HCT116 (cell line): ENCODE measurements around the gene RNF113B. TPM values are rescaled to one million over a fixed set of nuclear protein-coding genes. Genes with fewer than 3 reads are reported as not detected.

Experiments
- ATAC-seq: fragments of 200-7000 bp; cut with Tn5 transposase; 2 replicates; pipeline ENCODE4 v1.9.1; 2020; ENCODE audit warnings: mild to moderate bottlenecking, moderate library complexity
- BruUV-seq: library from RNA; stranded (reverse); fragments of 400-500 nt; replicated peaks from 2 replicates; lab custom pipeline; 2021; lab: Mats Ljungman, UMichigan
- CTCF ChIA-PET: fragments of 300-600 bp; sonication (Branson Sonifier 250); formaldehyde crosslinking; loops from one replicate; lab custom pipeline; 2021; ENCODE audit warnings: antibody characterized with exemption; lab: Charles Lee
- POLR2A ChIA-PET: fragments of 300-600, 350-600 bp; sonication (Branson Sonifier 250); formaldehyde crosslinking; loops from one replicate; lab custom pipeline; 2021; ENCODE audit warnings: antibody characterized with exemption; lab: Charles Lee
- RAD21 ChIA-PET, 2 experiments: fragments of 300-600 bp; sonication (Branson Sonifier 250); formaldehyde crosslinking; loops; one replicate each; lab custom pipeline; 2023; ENCODE audit warnings: low total read pairs in 2 of 2; ENCODE audit not compliant: uncharacterized antibody in 2 of 2, unreplicated experiment in 2 of 2, low non-redundant PET in 1 of 2; lab: Charles Lee
- DNase-seq: peaks from one replicate; pipeline ENCODE4 v3.0.0-alpha.2; 2010; ENCODE audit warnings: low read depth, low spot score
- H2AFZ ChIP-seq: fragments of 200-600 bp; shearing (Covaris generic), sonication (generic); 2 replicates; pipeline ENCODE4 v1.6.1; 2017; ENCODE audit warnings: low read depth, mixed run types, mixed read lengths, antibody characterized with exemption, low read length; ENCODE audit not compliant: poor library complexity, severe bottlenecking
- H3K27ac ChIP-seq: 2 replicates; pipeline ENCODE4 v1.5.1; 2012; ENCODE audit warnings: low read depth, low read length
- H3K27me3 ChIP-seq: fragments of 200-600 bp; sonication (generic); 2 replicates; pipeline ENCODE4 v1.6.1; 2016; ENCODE audit warnings: mixed run types, low read length, mixed read lengths; ENCODE audit not compliant: insufficient read depth
- H3K36me3 ChIP-seq, 2 experiments: fragments of 200-500 bp in 1 of 2; fragments of 200-600 bp in 1 of 2; sonication (Bioruptor generic) in 1 of 2; sonication (generic) in 1 of 2; 2 replicates each; pipeline versions ENCODE4 v1.5.1 to v1.6.1; 2014 to 2016; ENCODE audit warnings: low read length in 2 of 2, inconsistent platforms in 1 of 2, mixed read lengths in 1 of 2, mixed run types in 1 of 2; ENCODE audit not compliant: insufficient read depth in 2 of 2, control insufficient read depth in 1 of 2
- H3K4me1 ChIP-seq, 2 experiments: fragments of 200-600 bp in 1 of 2; sonication (generic) in 1 of 2; 2 replicates each; pipeline versions ENCODE4 v1.5.1 to v1.6.1; 2012 to 2017; ENCODE audit warnings: low read length in 2 of 2, inconsistent platforms in 1 of 2, mild to moderate bottlenecking in 1 of 2, mixed read lengths in 1 of 2, mixed run types in 1 of 2, moderate library complexity in 1 of 2; ENCODE audit not compliant: insufficient read depth in 2 of 2, control insufficient read depth in 1 of 2
- H3K4me2 ChIP-seq: fragments of 200-600 bp; sonication (generic); 2 replicates; pipeline ENCODE4 v1.6.1; 2017; ENCODE audit warnings: mixed run types, low read length, mixed read lengths
- H3K4me3 ChIP-seq, 2 experiments: fragments of 200-600 bp in 1 of 2; sonication (generic) in 1 of 2; replicated peaks in 1 of 2; 2 replicates each; pipeline ENCODE4 v1.5.1; 2011 to 2016; ENCODE audit warnings: low read length in 2 of 2, control low read depth in 1 of 2, low read depth in 1 of 2, mild to moderate bottlenecking in 1 of 2, mixed read lengths in 1 of 2, mixed run types in 1 of 2
- H3K79me2 ChIP-seq: fragments of 200-600 bp; sonication (generic); 2 replicates; pipeline ENCODE4 v1.6.1; 2017; ENCODE audit warnings: mild to moderate bottlenecking, mixed run types, low read length, moderate library complexity, mixed read lengths; ENCODE audit not compliant: insufficient read depth
- H3K9ac ChIP-seq: fragments of 200-600 bp; sonication (generic); 2 replicates; pipeline ENCODE4 v1.6.1; 2016; ENCODE audit warnings: low read length, mixed read lengths
- H3K9me2 ChIP-seq: fragments of 200-600 bp; sonication (generic), shearing (Covaris generic); 2 replicates; pipeline ENCODE4 v1.6.1; 2017; ENCODE audit warnings: mixed run types, mild to moderate bottlenecking, moderate library complexity; ENCODE audit not compliant: insufficient read depth
- H3K9me3 ChIP-seq, 2 experiments: fragments of 200-500 bp in 1 of 2; fragments of 200-600 bp in 1 of 2; sonication (Bioruptor generic) in 1 of 2; sonication (generic) in 1 of 2; 2 replicates each; pipeline ENCODE4 v1.6.1; 2014 to 2017; ENCODE audit warnings: low read length in 2 of 2, mixed read lengths in 2 of 2, inconsistent platforms in 1 of 2, low read depth in 1 of 2, mild to moderate bottlenecking in 1 of 2, mixed run types in 1 of 2, moderate library complexity in 1 of 2; ENCODE audit not compliant: control insufficient read depth in 1 of 2, insufficient read depth in 1 of 2
- H4K20me1 ChIP-seq: fragments of 200-600 bp; sonication (generic), shearing (Covaris generic); 2 replicates; pipeline ENCODE4 v1.6.1; 2017; ENCODE audit warnings: mixed run types, mild to moderate bottlenecking, moderate library complexity; ENCODE audit not compliant: insufficient read depth
- CBX3 ChIP-seq: IDR thresholded peaks from 2 replicates; pipeline ENCODE4 v1.6.1; 2012; ENCODE audit warnings: low read depth
- CEBPB ChIP-seq: IDR thresholded peaks from 2 replicates; pipeline ENCODE4 v1.6.1; 2012; ENCODE audit warnings: low read depth
- CTCF ChIP-seq, 3 experiments: fragments of 200-600 bp in 1 of 3; sonication (generic) in 1 of 3; IDR thresholded peaks in 2 of 3; conservative IDR thresholded peaks in 1 of 3; 2 replicates each; pipeline ENCODE4 v1.5.1; 2012 to 2017; ENCODE audit warnings: low read depth in 2 of 3, low read length in 2 of 3, antibody characterized with exemption in 1 of 3, borderline replicate concordance in 1 of 3, control low read depth in 1 of 3, mild to moderate bottlenecking in 1 of 3, mixed read lengths in 1 of 3, mixed run types in 1 of 3, moderate library complexity in 1 of 3; ENCODE audit not compliant: insufficient read depth in 1 of 3
- EGR1 ChIP-seq: IDR thresholded peaks from 2 replicates; pipeline ENCODE4 v1.6.1; 2012; ENCODE audit warnings: low read depth
- ELF1 ChIP-seq: IDR thresholded peaks from 2 replicates; pipeline ENCODE4 v1.6.1; 2012; ENCODE audit warnings: low read depth, borderline replicate concordance
- EZH2 ChIP-seq: fragments of 200-600 bp; sonication (generic); IDR thresholded peaks from 2 replicates; pipeline ENCODE4 v1.6.1; 2017; ENCODE audit warnings: antibody characterized with exemption, mixed run types
- EZH2phosphoT487 ChIP-seq: fragments of 200-600 bp; IDR thresholded peaks from 2 replicates; pipeline ENCODE4 v1.6.1; 2018; ENCODE audit warnings: antibody characterized with exemption, borderline replicate concordance
- JUND ChIP-seq: IDR thresholded peaks from 2 replicates; pipeline ENCODE4 v1.6.1; 2012
- POLR2A ChIP-seq: IDR thresholded peaks from 2 replicates; pipeline ENCODE4 v1.7.0; 2011; ENCODE audit warnings: borderline replicate concordance; ENCODE audit not compliant: insufficient read depth, insufficient read length; ENCODE audit errors: extremely low read depth
- POLR2AphosphoS5 ChIP-seq: IDR thresholded peaks from 2 replicates; pipeline ENCODE4 v1.6.1; 2011; ENCODE audit warnings: mild to moderate bottlenecking, low read depth, low read length, moderate library complexity
- REST ChIP-seq: IDR thresholded peaks from 2 replicates; pipeline ENCODE4 v1.6.1; 2012; ENCODE audit warnings: low read depth
- ZBTB33 ChIP-seq: IDR thresholded peaks from 2 replicates; pipeline ENCODE4 v1.6.1; 2011; ENCODE audit warnings: mild to moderate bottlenecking, low read length, moderate library complexity; ENCODE audit not compliant: insufficient replicate concordance; ENCODE audit errors: extremely low read depth
- intact Hi-C: fragments of 100-400 bp; cut with micrococcal nuclease; formaldehyde crosslinking; loops from 2 replicates; pipeline ENCODE4 v1.10.0; 2022
- total RNA-seq: library from RNA; stranded (reverse); gene quantifications from one replicate; pipeline ENCODE4 v1.2.1, GENCODE V29; 2021; ENCODE audit not compliant: unreplicated experiment

RNF113B gene
- total RNA-seq, 1 experiment from 2014 or later: not detected

DNA sequence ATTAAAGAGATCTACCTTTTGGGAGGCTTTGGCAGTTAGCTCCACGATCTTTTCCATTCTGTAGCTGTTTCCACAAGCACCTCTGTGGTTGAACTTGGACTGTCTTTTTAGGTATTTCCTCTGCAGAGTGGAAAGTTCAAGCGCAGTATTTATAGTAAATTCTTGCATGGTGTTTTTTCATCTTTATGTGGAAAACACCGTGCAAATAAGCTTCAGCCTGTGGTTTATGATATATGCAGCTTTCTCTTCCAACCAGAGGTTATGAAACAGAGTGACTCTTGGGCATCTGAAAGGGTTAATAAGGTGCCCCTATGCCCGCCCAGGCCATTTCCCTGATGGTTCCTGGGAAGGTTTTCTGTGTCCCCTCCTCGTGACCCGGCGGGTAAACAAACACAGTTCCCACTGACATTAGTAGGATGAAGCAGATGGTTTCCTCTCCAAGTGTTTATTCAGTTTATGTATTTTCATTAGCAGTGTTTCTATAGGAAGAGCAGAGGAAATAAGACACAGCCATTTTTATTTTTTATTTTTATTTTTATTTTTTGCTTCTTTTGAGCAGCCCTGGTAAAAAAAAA, 39.7 kb upstream of the RNF113B start:
- POLR2A ChIA-PET: no interaction called here
- intact Hi-C loops: no loop called here

GRCh38 chr13:98216135-98216565, 39.1 kb upstream of the RNF113B start:
- POLR2A ChIA-PET: no interaction called here
- peaks cover 0 to 2% of the 10 kb centered on the region in 2 experiments; a peak in 1 of 4 replicates for H3K9me3 ChIP-seq
- intact Hi-C loops: no loop called here
- H2AFZ ChIP-seq: no peak overlapping the region
- no TSS peak for BruUV-seq
- RAD21 ChIA-PET: no interaction called here
- peak overlapping the region; percentile 52 for H3K4me2 ChIP-seq
- DNase-seq: peak; percentile 33
- H3K9ac ChIP-seq: no peak overlapping the region
- peak overlapping the region; percentile 29 for H3K27ac ChIP-seq
- H4K20me1 ChIP-seq: no peaks in the 10 kb centered on the region
- no peak overlapping the region; a peak in 1 of 4 replicates for H3K4me3 ChIP-seq
- H3K9me2 ChIP-seq: no peaks in the 10 kb centered on the region
- ATAC-seq: peak; percentile 71
- H3K79me2 ChIP-seq: no peaks in the 10 kb centered on the region
- H3K36me3 ChIP-seq: no peaks in the 10 kb centered on the region
- peaks cover 27 to 30% of the 10 kb centered on the region in 2 experiments for H3K4me1 ChIP-seq
- CTCF ChIA-PET: no interaction called here
- no peaks in the 10 kb centered on the region for H3K27me3 ChIP-seq
- no peak for TF ChIP-seq CEBPB
- TF ChIP-seq ELF1: no peak
- peak; percentile 54 for TF ChIP-seq JUND
- no peak for TF ChIP-seq ZBTB33
- peak; percentile 58; the same call in 1 of the 2 replicates for TF ChIP-seq CBX3
- TF ChIP-seq EZH2phosphoT487: no peak
- no peak for TF ChIP-seq POLR2A
- TF ChIP-seq CTCF (IDR thresholded peaks at IDR 0.05 in 2 of 3, conservative IDR thresholded peaks at IDR 0.05 in 1 of 3; ENCODE audit: borderline replicate concordance in 1 of 3, insufficient read depth in 1 of 3, low read depth in 2 of 3, low read length in 2 of 3): no peak
- TF ChIP-seq REST: no peak
- no peak for TF ChIP-seq EGR1
- TF ChIP-seq POLR2AphosphoS5: no peak

More for the DNA sequence above, 39.7 kb upstream of the RNF113B start:
- no TSS peak for BruUV-seq
- Histone ChIP-seq H3K4me3 (no peak overlapping the region), H3K27me3 (no peaks in the 10 kb centered on the region), H4K20me1 (no peaks in the 10 kb centered on the region), H3K9me3 (no peaks in the 10 kb centered on the region), H3K4me1 (peaks cover 27 to 30% of the 10 kb centered on the region in 2 experiments), H2AFZ (no peak overlapping the region), H3K79me2 (no peaks in the 10 kb centered on the region), H3K36me3 (no peaks in the 10 kb centered on the region), H3K9ac (no peak overlapping the region), H3K9me2 (no peaks in the 10 kb centered on the region), H3K27ac (no peak overlapping the region)
- CTCF ChIA-PET: no interaction called here
- DNase-seq (no peak), ATAC-seq (no peak)
- RAD21 ChIA-PET: no interaction called here
- TF ChIP-seq EZH2: no peak
- TF ChIP-seq, all 23 proteins: peak for 0
- peak overlapping the region; percentile 52; the same call in 1 of the 2 replicates for H3K4me2 ChIP-seq
